Measurements from ENCODE around the gene PUS7. TPM values are rescaled to one million over a fixed set of nuclear protein-coding genes. Genes with fewer than 3 reads are reported as not detected.
"Not testable (repeated sequence)": the region's sequence is repeated elsewhere in the genome, so short reads cannot be mapped to it uniquely, and the experiment has no call there.

The PUS7 gene
- total RNA-seq (1 to 10 TPM; 6.5 to 7.3 TPM), polyA plus RNA-seq (1 to 10 TPM; 5.3 to 7.2 (median 5.5) TPM), total RNA-seq (10.1 to 141 (median 21.3) reads per million in 6 experiments)

- Mint-ChIP-seq H3K9me3 (no peaks in the 10 kb centered on the region), H3K4me3 (peak within 1 kb of the TSS; percentile 88 to 97 (median 95)), H3K4me1 (peaks cover 5 to 24% (median 12%) of the 10 kb centered on the region in 4 donors), H3K27me3 (no peaks in the 10 kb centered on the region), H3K36me3 (no peaks in the 10 kb centered on the region), H3K27ac (peak within 1 kb of the TSS; percentile 82 to 95 (median 90))
- POLR2A ChIA-PET = interaction anchor here (0.8 to 1.2 kb wide), 3 partner anchors 10 to 133 kb away, joined by 3 to 6 read pairs (median 4); partner anchors contain the start of genes RINT1 and SRPK2
- peak; percentile 90 to 91 for ATAC-seq
- DNase-seq = peak; percentile 51 to 86 (median 70)
These were observed at the start of gene PUS7 for GRCh38 chr7:105521717-105522463. Gene PUS7 (minus strand): TSS chr7:105522271. CDS start chr7:105508512, 13,759 bp downstream.

GRCh38 chr7:105567821-105568220 is 45.8 kb upstream of the PUS7 start:
- Mint-ChIP-seq H3K9me3 (no peaks in the 10 kb centered on the region), H3K36me3 (peaks cover 4 to 68% (median 28%) of the 10 kb centered on the region in 3 donors), H3K27me3 (no peaks in the 10 kb centered on the region), H3K27ac (no peak overlapping the region), H3K4me3 (no peak overlapping the region), H3K4me1 (peaks cover 0 to 2% (median under 1%) of the 10 kb centered on the region in 4 donors)
- ATAC-seq (no peak), DNase-seq (no peak)
- POLR2A ChIA-PET = no interaction called here

GRCh38 chr7:105567024-105567423 is 45.0 kb upstream of the PUS7 start:
- no peaks in the 10 kb centered on the region for H3K9me3 Mint-ChIP-seq
- ATAC-seq (no peak), DNase-seq (no peak)
- POLR2A ChIA-PET = no interaction called here
- H3K27me3 Mint-ChIP-seq = no peaks in the 10 kb centered on the region
- H3K4me1 Mint-ChIP-seq = peaks cover 0 to 2% (median under 1%) of the 10 kb centered on the region in 4 donors
- H3K4me3 Mint-ChIP-seq = no peak overlapping the region
- H3K36me3 Mint-ChIP-seq = peaks cover 4 to 76% (median 31%) of the 10 kb centered on the region in 3 donors
- no peak overlapping the region for H3K27ac Mint-ChIP-seq

- H3K27ac Mint-ChIP-seq = no peak overlapping the region
- ATAC-seq = no peak
- POLR2A ChIA-PET = no interaction called here
These were observed 43.1 kb upstream of the PUS7 start for GRCh38 chr7:105565190-105565589.

GRCh38 chr7:105559926-105560325 is 37.9 kb upstream of the PUS7 start:
- H3K27me3 Mint-ChIP-seq = no peaks in the 10 kb centered on the region
- peaks cover 0 to 71% (median 12%) of the 10 kb centered on the region in 3 donors for H3K36me3 Mint-ChIP-seq
- ATAC-seq = no peak
- no peak for DNase-seq
- H3K9me3 Mint-ChIP-seq = no peaks in the 10 kb centered on the region
- H3K4me1 Mint-ChIP-seq = peaks cover 0 to 2% (median under 1%) of the 10 kb centered on the region in 4 donors
- no peak overlapping the region for H3K4me3 Mint-ChIP-seq
- POLR2A ChIA-PET = no interaction called here
- peak overlapping the region in 3 of 10 donors; percentile 31 to 68 (median 63) for H3K27ac Mint-ChIP-seq

More at GRCh38 chr7:105565190-105565589, 43.1 kb upstream of the PUS7 start:
- DNase-seq = no peak
- Mint-ChIP-seq H3K36me3 (peaks cover 4 to 86% (median 30%) of the 10 kb centered on the region in 3 donors), H3K27me3 (no peaks in the 10 kb centered on the region), H3K4me1 (peaks cover 0 to 2% (median under 1%) of the 10 kb centered on the region in 4 donors), H3K9me3 (no peaks in the 10 kb centered on the region), H3K4me3 (no peak overlapping the region)

GRCh38 chr7:105538339-105538738 is 16.3 kb upstream of the PUS7 start:
- ATAC-seq = no peak
- no peak for DNase-seq
- POLR2A ChIA-PET = no interaction called here
- H3K27ac Mint-ChIP-seq = peak overlapping the region in 1 of 10 donors; percentile 24
- peaks cover 10 to 79% (median 21%) of the 10 kb centered on the region in 3 donors for H3K36me3 Mint-ChIP-seq
- H3K4me3 Mint-ChIP-seq = no peak overlapping the region
- H3K27me3 Mint-ChIP-seq = no peaks in the 10 kb centered on the region
- H3K9me3 Mint-ChIP-seq = no peaks in the 10 kb centered on the region
- peaks cover 6 to 34% (median 25%) of the 10 kb centered on the region in 4 donors for H3K4me1 Mint-ChIP-seq

- H3K9me3 Mint-ChIP-seq = no peaks in the 10 kb centered on the region
These were observed 10.8 kb upstream of the PUS7 start for GRCh38 chr7:105532709-105533460.

GRCh38 chr7:105531792-105532671 is 10.0 kb upstream of the PUS7 start, which contains the start of gene RINT1:
Gene RINT1 (plus strand): TSS chr7:105532201. CDS start chr7:105532316, 115 bp downstream.
- POLR2A ChIA-PET = interaction anchor here (0.6 to 2.1 kb wide), 13 partner anchors 8 to 1637 kb away, joined by 3 to 15 read pairs (median 4); partner anchors contain the start of genes HBP1, KMT2E, PUS7 and SYPL1
- Mint-ChIP-seq H3K4me1 (peaks cover 13 to 42% (median 39%) of the 10 kb centered on the region in 4 donors), H3K27me3 (no peaks in the 10 kb centered on the region), H3K4me3 (peak within 1 kb of the TSS; percentile 84 to 96 (median 92)), H3K36me3 (peaks cover 0 to 24% (median 3%) of the 10 kb centered on the region in 3 donors), H3K9me3 (no peaks in the 10 kb centered on the region), H3K27ac (peak within 1 kb of the TSS; percentile 86 to 98 (median 97))
- DNase-seq = peak; percentile 71 to 91 (median 86)
- peak; percentile 89 for ATAC-seq

More at GRCh38 chr7:105532709-105533460, 10.8 kb upstream of the PUS7 start:
- ATAC-seq (no peak), DNase-seq (no peak)
- H3K27me3 Mint-ChIP-seq = no peaks in the 10 kb centered on the region
- H3K27ac Mint-ChIP-seq = peak overlapping the region; percentile 86 to 98 (median 97)
- H3K4me1 Mint-ChIP-seq = peaks cover 13 to 42% (median 39%) of the 10 kb centered on the region in 4 donors
- POLR2A ChIA-PET = interaction anchor here (0.5 to 2.1 kb wide), 8 partner anchors 9 to 579 kb away, joined by 3 to 15 read pairs (median 4); partner anchors contain the start of genes KMT2E and SYPL1
- peaks cover 0 to 31% (median 3%) of the 10 kb centered on the region in 3 donors for H3K36me3 Mint-ChIP-seq
- H3K4me3 Mint-ChIP-seq = peak overlapping the region; percentile 84 to 96 (median 92)

- DNase-seq (no peak), ATAC-seq (no peak)
- Mint-ChIP-seq H3K27me3 (no peaks in the 10 kb centered on the region), H3K27ac (peak overlapping the region in 8 of 10 donors; percentile 41 to 86 (median 66)), H3K36me3 (peaks cover 0 to 11% (median 0%) of the 10 kb centered on the region in 3 donors), H3K4me3 (peak overlapping the region; percentile 12 to 64 (median 47)), H3K9me3 (no peaks in the 10 kb centered on the region), H3K4me1 (peaks cover 13 to 38% (median 36%) of the 10 kb centered on the region in 4 donors)
- POLR2A ChIA-PET = interaction anchor here (2.1 kb wide), 1 partner anchor 516 kb away, joined by 15 read pairs; the partner anchor contains the start of gene KMT2E
These were observed 8.5 kb upstream of the PUS7 start for GRCh38 chr7:105530546-105530945.

GRCh38 chr7:105530126-105530525 is 8.1 kb upstream of the PUS7 start:
- H3K4me3 Mint-ChIP-seq = peak overlapping the region in 9 of 10 donors; percentile 12 to 64 (median 55)
- ATAC-seq (no peak), DNase-seq (no peak)
- peaks cover 0 to 8% (median 0%) of the 10 kb centered on the region in 3 donors for H3K36me3 Mint-ChIP-seq
- no peaks in the 10 kb centered on the region for H3K9me3 Mint-ChIP-seq
- H3K4me1 Mint-ChIP-seq = peaks cover 13 to 38% (median 33%) of the 10 kb centered on the region in 4 donors
- POLR2A ChIA-PET = no interaction called here
- H3K27me3 Mint-ChIP-seq = no peaks in the 10 kb centered on the region
- H3K27ac Mint-ChIP-seq = peak overlapping the region; percentile 41 to 86 (median 63)

GRCh38 chr7:105527737-105528136 is 5.7 kb upstream of the PUS7 start:
- H3K4me1 Mint-ChIP-seq = peaks cover 7 to 26% (median 20%) of the 10 kb centered on the region in 4 donors
- H3K4me3 Mint-ChIP-seq, H3K9me3 Mint-ChIP-seq, H3K36me3 Mint-ChIP-seq, POLR2A ChIA-PET, H3K27me3 Mint-ChIP-seq, DNase-seq, H3K27ac Mint-ChIP-seq, ATAC-seq: not testable (repeated sequence)
